GM12865 (cell line): ENCODE measurements around the gene FEZ2.

Source experiments
- DNase-seq: peaks from one replicate; pipeline ENCODE4 v3.0.0; 2010; ENCODE audit warnings: low read depth
- H3K4me3 ChIP-seq: 2 replicates; pipeline ENCODE4 v1.5.1; 2011; ENCODE audit warnings: mild to moderate bottlenecking, low read depth, low read length, control low read depth
- TF ChIP-seq, protein P1 (sequence below): IDR thresholded peaks from 2 replicates; pipeline ENCODE4 v1.5.1; 2011; ENCODE audit warnings: low read length, control low read depth, low read depth, inconsistent platforms; ENCODE audit not compliant: insufficient read depth; ENCODE audit errors: missing control alignments

FEZ2 gene

DNA sequence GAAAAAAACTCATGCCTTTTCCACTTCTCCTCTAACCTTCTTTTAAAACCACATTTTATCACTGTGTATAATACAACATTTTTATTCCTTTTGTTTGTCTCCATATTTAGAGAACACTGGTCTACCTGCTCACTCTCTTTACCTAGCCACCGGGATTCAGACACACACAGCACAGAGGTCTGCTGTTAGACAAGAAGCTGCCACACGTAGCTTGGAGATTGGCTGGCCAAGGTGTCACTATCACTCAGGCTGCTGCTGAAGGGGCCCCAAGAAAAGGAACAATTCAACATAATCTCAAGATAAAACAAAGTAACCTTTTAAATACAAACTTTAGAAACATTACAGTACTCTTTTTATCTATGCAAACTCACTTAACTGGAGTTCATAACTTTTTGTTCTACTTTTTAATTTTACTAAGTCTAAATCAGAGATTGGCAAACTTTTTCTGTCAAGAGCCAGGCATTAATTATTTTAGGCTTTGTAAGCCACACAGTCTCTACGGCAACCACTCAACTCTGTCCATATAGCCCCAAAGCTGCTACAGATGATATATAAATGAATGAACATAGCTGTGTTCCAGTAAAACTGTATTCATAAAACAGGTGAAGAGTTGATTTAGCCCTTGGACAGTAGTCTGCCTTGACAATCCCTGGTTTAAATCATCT, 25.8 kb downstream of the FEZ2 start:
- H3K4me3 ChIP-seq: no peak overlapping the region
- DNase-seq: no peak
- TF ChIP-seq, protein P1, sequence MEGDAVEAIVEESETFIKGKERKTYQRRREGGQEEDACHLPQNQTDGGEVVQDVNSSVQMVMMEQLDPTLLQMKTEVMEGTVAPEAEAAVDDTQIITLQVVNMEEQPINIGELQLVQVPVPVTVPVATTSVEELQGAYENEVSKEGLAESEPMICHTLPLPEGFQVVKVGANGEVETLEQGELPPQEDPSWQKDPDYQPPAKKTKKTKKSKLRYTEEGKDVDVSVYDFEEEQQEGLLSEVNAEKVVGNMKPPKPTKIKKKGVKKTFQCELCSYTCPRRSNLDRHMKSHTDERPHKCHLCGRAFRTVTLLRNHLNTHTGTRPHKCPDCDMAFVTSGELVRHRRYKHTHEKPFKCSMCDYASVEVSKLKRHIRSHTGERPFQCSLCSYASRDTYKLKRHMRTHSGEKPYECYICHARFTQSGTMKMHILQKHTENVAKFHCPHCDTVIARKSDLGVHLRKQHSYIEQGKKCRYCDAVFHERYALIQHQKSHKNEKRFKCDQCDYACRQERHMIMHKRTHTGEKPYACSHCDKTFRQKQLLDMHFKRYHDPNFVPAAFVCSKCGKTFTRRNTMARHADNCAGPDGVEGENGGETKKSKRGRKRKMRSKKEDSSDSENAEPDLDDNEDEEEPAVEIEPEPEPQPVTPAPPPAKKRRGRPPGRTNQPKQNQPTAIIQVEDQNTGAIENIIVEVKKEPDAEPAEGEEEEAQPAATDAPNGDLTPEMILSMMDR: no peak

DNA sequence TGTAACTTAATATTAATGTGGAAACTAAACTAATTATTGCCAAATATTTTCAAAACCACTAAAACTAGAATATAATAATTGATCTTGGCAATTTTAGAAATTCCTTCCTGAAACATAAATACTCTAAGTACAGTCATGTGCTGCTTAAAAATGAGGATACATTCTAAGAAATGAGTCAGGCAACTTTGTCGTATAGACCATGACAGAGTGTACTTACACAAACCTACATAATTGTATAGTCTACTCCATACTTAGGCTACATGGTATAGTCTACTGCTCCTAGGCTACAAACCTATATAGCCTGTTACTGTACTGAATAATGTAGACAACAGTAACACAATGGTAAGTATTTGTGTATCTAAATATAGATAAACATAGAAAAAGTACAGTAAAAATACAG, 27.6 kb downstream of the FEZ2 start:
- DNase-seq: no peak
- TF ChIP-seq, protein P1: no peak
- H3K4me3 ChIP-seq: no peak overlapping the region

- TF ChIP-seq, protein P1: no peak
- no peak overlapping the region for H3K4me3 ChIP-seq
- no peak for DNase-seq
Observed at GRCh38 chr2:36569267-36569856, 28.6 kb downstream of the FEZ2 start.

GRCh38 chr2:36568516-36569246, 29.3 kb downstream of the FEZ2 start:
- no peak for DNase-seq
- TF ChIP-seq, protein P1: no peak
- no peak overlapping the region for H3K4me3 ChIP-seq

GRCh38 chr2:36567711-36568408, 30.1 kb downstream of the FEZ2 start:
- TF ChIP-seq, protein P1: no peak
- no peak overlapping the region for H3K4me3 ChIP-seq
- no peak for DNase-seq

GRCh38 chr2:36566887-36567286, 31.1 kb downstream of the FEZ2 start:
- no peak overlapping the region for H3K4me3 ChIP-seq
- no peak for DNase-seq
- TF ChIP-seq, protein P1: no peak
